GM12878 (cell line): ENCODE measurements around the gene DISP2. TPM values are rescaled to one million over a fixed set of nuclear protein-coding genes. Genes with fewer than 3 reads are reported as not detected.

ENCODE experiments used
- ATAC-seq: fragments of 200-7000 bp; cut with Tn5 transposase; 3 replicates; pipeline ENCODE4 v1.9.1; 2020; ENCODE audit warnings: mild to moderate bottlenecking, moderate library complexity
- BruUV-seq: library from RNA; stranded (reverse); fragments of 400-500 nt; replicated peaks from 2 replicates; lab custom pipeline; 2021; lab: Mats Ljungman, UMichigan
- CTCF ChIA-PET: fragments of 300-600 bp; sonication (Branson Sonifier 250); formaldehyde crosslinking; extraction: SDS; loops from one replicate; lab custom pipeline; 2021; ENCODE audit warnings: inconsistent platforms; lab: Yijun Ruan, JAX
- POLR2A ChIA-PET: fragments of 350-600 bp; formaldehyde crosslinking; extraction: SDS; loops from one replicate; lab custom pipeline; 2021; ENCODE audit warnings: inconsistent platforms; lab: Charles Lee
- RAD21 ChIA-PET: fragments of 300-600 bp; sonication (Branson Sonifier 250); formaldehyde crosslinking; loops from one replicate; lab custom pipeline; 2023; ENCODE audit warnings: antibody characterized with exemption; ENCODE audit not compliant: unreplicated experiment; lab: Charles Lee
- SMC1A ChIA-PET: fragments of 300-600 bp; sonication (Branson Sonifier 250); formaldehyde crosslinking; loops from one replicate; lab custom pipeline; 2023; ENCODE audit not compliant: unreplicated experiment, uncharacterized antibody; lab: Charles Lee
- DNase-seq: peaks from one replicate; pipeline ENCODE4 v3.0.0-alpha.2; 2011; ENCODE audit warnings: low read depth, low spot score
- FAIRE-seq: peaks from 3 replicates; lab custom pipeline; 2011; peaks lifted over from hg19 to GRCh38; lab: Jason Lieb, UNC
- H2AFZ ChIP-seq: 2 replicates; pipeline ENCODE4 v1.6.0; 2011; ENCODE audit warnings: low read depth, low read length, control low read depth; ENCODE audit not compliant: control insufficient read depth
- H3K27ac ChIP-seq: 2 replicates; pipeline ENCODE4 v1.5.1; 2011; ENCODE audit warnings: control low read depth; ENCODE audit not compliant: control insufficient read depth, insufficient read depth
- H3K27me3 ChIP-seq, 2 experiments: replicated peaks in 1 of 2; 2 replicates each; pipeline versions ENCODE4 v1.6.0 to v1.6.1; 2011; ENCODE audit warnings: low read length in 1 of 2; ENCODE audit not compliant: control insufficient read depth in 2 of 2, insufficient read depth in 2 of 2
- H3K36me3 ChIP-seq, 2 experiments: 2 replicates each; pipeline ENCODE4 v1.5.1; 2011; ENCODE audit warnings: low read length in 1 of 2; ENCODE audit not compliant: control insufficient read depth in 2 of 2, insufficient read depth in 2 of 2
- H3K4me1 ChIP-seq: 2 replicates; pipeline ENCODE4 v1.6.1; 2011; ENCODE audit warnings: mild to moderate bottlenecking, low read length, moderate library complexity, mixed read lengths; ENCODE audit not compliant: control insufficient read depth, insufficient read depth
- H3K4me2 ChIP-seq: 2 replicates; pipeline ENCODE4 v1.6.0; 2011; ENCODE audit warnings: control low read depth; ENCODE audit not compliant: control insufficient read depth, insufficient read depth
- H3K4me3 ChIP-seq: fragments of 200-600 bp; sonication (generic); 2 replicates; pipeline ENCODE4 v1.5.1; 2016
- H3K79me2 ChIP-seq: 2 replicates; pipeline ENCODE4 v1.6.0; 2011; ENCODE audit warnings: low read length; ENCODE audit not compliant: control insufficient read depth, insufficient read depth
- H3K9ac ChIP-seq: 2 replicates; pipeline ENCODE4 v1.8.0; 2011; ENCODE audit warnings: low read length, control low read depth, mixed read lengths; ENCODE audit not compliant: control insufficient read depth, insufficient read depth
- H3K9me3 ChIP-seq: replicated peaks from 3 replicates; pipeline ENCODE4 v1.5.1; 2011; ENCODE audit warnings: mild to moderate bottlenecking, low read length; ENCODE audit not compliant: control insufficient read depth, insufficient read depth
- H4K20me1 ChIP-seq: 2 replicates; pipeline ENCODE4 v1.6.0; 2011; ENCODE audit not compliant: control insufficient read depth, insufficient read depth
- HCFC1 ChIP-seq: fragments of 150-350 bp; IDR thresholded peaks from 2 replicates; pipeline ENCODE4 v1.6.1; 2014; ENCODE audit warnings: low read length
- MTA2 ChIP-seq: fragments of 450-650 bp; IDR thresholded peaks from 2 replicates; pipeline ENCODE4 v1.6.1; 2016; ENCODE audit warnings: low read depth, mild to moderate bottlenecking, moderate library complexity
- PML ChIP-seq: IDR thresholded peaks from 2 replicates; pipeline ENCODE4 v1.6.1; 2012; ENCODE audit warnings: low read length, inconsistent platforms
- RUNX3 ChIP-seq: IDR thresholded peaks from 2 replicates; pipeline ENCODE4 v1.6.1; 2012; ENCODE audit warnings: low read length, inconsistent platforms
- TBL1XR1 ChIP-seq: IDR thresholded peaks from 2 replicates; pipeline ENCODE4 v1.6.1; 2012; ENCODE audit warnings: low read depth, low read length, improper control_type of control experiment
- YY1 ChIP-seq: IDR thresholded peaks from 2 replicates; pipeline ENCODE4 v1.6.1; 2011; ENCODE audit warnings: low read depth, mild to moderate bottlenecking, low read length
- WGBS: methylation state at CpG from one replicate; pipeline ENCODE4 v1.1.6; 2016; ENCODE audit warnings: low lambda C conversion rate; ENCODE audit not compliant: insufficient replicate concordance, insufficient coverage; ENCODE audit errors: missing lambda C conversion rate; 5-methylcytosine and 5-hydroxymethylcytosine counted together
- in situ Hi-C: fragments of 300-500 bp; cut with MboI; formaldehyde crosslinking; loops from 9 replicates; pipeline ENCODE4 v1.14.3; 2018; ENCODE audit warnings: mixed read lengths
- intact Hi-C: fragments of 100-400 bp; cut with micrococcal nuclease; formaldehyde crosslinking; loops from one replicate; pipeline ENCODE4 v1.14.2; 2022; ENCODE audit not compliant: unreplicated experiment
- polyA plus RNA-seq, 11 experiments: library from polyadenylated mRNA; depleted of rRNA in 4 of 11; unstranded in 6 of 11; stranded (reverse) in 5 of 11; fragments of >200 nt; fragmentation: Nextera tagmentation in 4 of 11; fragmentation: Illumina TruSeq in 1 of 11; extraction: Ambion mirVana in 4 of 11; extraction: Trizol in 1 of 11; gene quantifications; 1 replicate in 1 of 11; 2 replicates in 10 of 11; pipeline versions ENCODE4 v1.2.1 to v1.2.3, GENCODE V29; 2011 to 2016; ENCODE audit warnings: inconsistent platforms in 2 of 11, missing spikeins in 2 of 11, low read depth in 1 of 11
- total RNA-seq, 4 experiments: library from RNA; depleted of rRNA in 3 of 4; stranded (reverse); fragments of >200 nt in 3 of 4; fragmentation: Illumina TruSeq in 1 of 4; extraction: Trizol in 1 of 4; gene quantifications; 2 replicates each; pipeline versions ENCODE4 v1.2.1 to v1.2.3, GENCODE V29; 2013 to 2021
- TF ChIP-seq, protein P1 (sequence below): fragments of 450-650 bp; IDR thresholded peaks from 2 replicates; pipeline ENCODE4 v1.6.1; 2017; ENCODE audit warnings: mild to moderate bottlenecking, low read depth, inconsistent platforms; ENCODE audit not compliant: poor library complexity, severe bottlenecking

The DISP2 gene
- total and polyA plus RNA-seq, 10 of the 15 experiments (the other 5 are each of a cell fraction or from before 2014, with no cell fraction given), result under 0.01 to 0.20 (median 0.12) TPM; not detected in 7

DNA sequence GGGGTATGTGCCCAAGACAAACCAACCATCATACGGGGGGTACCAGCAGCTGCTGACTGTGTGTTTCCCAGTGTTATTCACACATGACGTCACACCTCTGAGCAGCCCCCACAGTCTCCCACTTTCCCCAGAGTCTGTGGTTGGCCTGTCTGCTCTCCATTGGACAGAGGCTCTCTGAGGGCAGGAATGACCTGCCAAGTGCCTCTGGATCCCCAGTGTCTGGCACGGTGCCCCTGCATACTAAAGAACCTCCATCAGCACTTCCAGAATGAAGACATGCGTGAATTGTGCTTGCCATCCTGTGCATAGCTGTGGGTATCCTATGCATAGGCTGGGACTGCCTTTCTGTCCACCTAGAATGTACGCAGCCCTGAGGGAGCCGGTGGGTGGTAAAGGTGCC is 13.8 kb upstream of the DISP2 start:
- no peaks in the 10 kb centered on the region for H3K9me3 ChIP-seq
- no peaks in the 10 kb centered on the region for H3K79me2 ChIP-seq
- TF ChIP-seq HCFC1 (no peak), MTA2 (no peak), RUNX3 (no peak), TBL1XR1 (no peak), YY1 (no peak), PML (no peak)
- TF ChIP-seq, protein P1, sequence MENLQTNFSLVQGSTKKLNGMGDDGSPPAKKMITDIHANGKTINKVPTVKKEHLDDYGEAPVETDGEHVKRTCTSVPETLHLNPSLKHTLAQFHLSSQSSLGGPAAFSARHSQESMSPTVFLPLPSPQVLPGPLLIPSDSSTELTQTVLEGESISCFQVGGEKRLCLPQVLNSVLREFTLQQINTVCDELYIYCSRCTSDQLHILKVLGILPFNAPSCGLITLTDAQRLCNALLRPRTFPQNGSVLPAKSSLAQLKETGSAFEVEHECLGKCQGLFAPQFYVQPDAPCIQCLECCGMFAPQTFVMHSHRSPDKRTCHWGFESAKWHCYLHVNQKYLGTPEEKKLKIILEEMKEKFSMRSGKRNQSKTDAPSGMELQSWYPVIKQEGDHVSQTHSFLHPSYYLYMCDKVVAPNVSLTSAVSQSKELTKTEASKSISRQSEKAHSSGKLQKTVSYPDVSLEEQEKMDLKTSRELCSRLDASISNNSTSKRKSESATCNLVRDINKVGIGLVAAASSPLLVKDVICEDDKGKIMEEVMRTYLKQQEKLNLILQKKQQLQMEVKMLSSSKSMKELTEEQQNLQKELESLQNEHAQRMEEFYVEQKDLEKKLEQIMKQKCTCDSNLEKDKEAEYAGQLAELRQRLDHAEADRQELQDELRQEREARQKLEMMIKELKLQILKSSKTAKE, result no peak
- H3K4me1 ChIP-seq, result no peaks in the 10 kb centered on the region
- BruUV-seq, result no TSS peak
- DNase-seq, result no peak
- 35% methylated on average over 6 of the region's 6 CpGs for WGBS
- ATAC-seq, result no peak
- ChIA-PET CTCF (interaction anchor here (0.6 to 13.7 kb wide), 29 partner anchors 8 to 176 kb away, joined by 3 to 336 read pairs (median 4); partner anchors contain the start of genes INAFM2, IVD and PLCB2), RAD21 (interaction anchor here (0.8 to 3.4 kb wide), 7 partner anchors 19 to 127 kb away, joined by 3 to 17 read pairs (median 3); no protein-coding TSS in a partner anchor), SMC1A (interaction anchor here (0.6 to 1.5 kb wide), 8 partner anchors 24 to 206 kb away, joined by 3 to 7 read pairs (median 3); partner anchors contain the start of gene IVD), POLR2A (no interaction called here)
- H4K20me1 ChIP-seq, result no peaks in the 10 kb centered on the region
- no peaks in the 10 kb centered on the region; a peak in 1 of 4 replicates for H3K27me3 ChIP-seq
- no peak overlapping the region for H3K4me3 ChIP-seq
- intact Hi-C loops (loop anchor here (1.0 to 10.0 kb wide), 2 partner anchors 78 to 161 kb away; no protein-coding TSS in a partner anchor), in situ Hi-C loops (no loop called here)
- no peak overlapping the region for H3K27ac ChIP-seq
- no peak overlapping the region for H2AFZ ChIP-seq
- H3K36me3 ChIP-seq, result no peaks in the 10 kb centered on the region
- no peak for FAIRE-seq
- no peak overlapping the region for H3K4me2 ChIP-seq
- H3K9ac ChIP-seq, result no peak overlapping the region
